GM19328 (cell line): ENCODE results near the gene LLGL2.
A peak's percentile ranks its signal among the peaks of the same experiment; 100 is the strongest.
"Not testable (repeated sequence)": the region's sequence is repeated elsewhere in the genome, so short reads cannot be mapped to it uniquely, and the experiment has no call there.

Source experiments
- ATAC-seq: cut with Tn5 transposase; IDR thresholded peaks from one replicate; pipeline ENCODE4 v1.9.1; 2021; ENCODE audit warnings: mild to moderate bottlenecking, moderate library complexity; ENCODE audit not compliant: unreplicated experiment

Gene LLGL2

DNA sequence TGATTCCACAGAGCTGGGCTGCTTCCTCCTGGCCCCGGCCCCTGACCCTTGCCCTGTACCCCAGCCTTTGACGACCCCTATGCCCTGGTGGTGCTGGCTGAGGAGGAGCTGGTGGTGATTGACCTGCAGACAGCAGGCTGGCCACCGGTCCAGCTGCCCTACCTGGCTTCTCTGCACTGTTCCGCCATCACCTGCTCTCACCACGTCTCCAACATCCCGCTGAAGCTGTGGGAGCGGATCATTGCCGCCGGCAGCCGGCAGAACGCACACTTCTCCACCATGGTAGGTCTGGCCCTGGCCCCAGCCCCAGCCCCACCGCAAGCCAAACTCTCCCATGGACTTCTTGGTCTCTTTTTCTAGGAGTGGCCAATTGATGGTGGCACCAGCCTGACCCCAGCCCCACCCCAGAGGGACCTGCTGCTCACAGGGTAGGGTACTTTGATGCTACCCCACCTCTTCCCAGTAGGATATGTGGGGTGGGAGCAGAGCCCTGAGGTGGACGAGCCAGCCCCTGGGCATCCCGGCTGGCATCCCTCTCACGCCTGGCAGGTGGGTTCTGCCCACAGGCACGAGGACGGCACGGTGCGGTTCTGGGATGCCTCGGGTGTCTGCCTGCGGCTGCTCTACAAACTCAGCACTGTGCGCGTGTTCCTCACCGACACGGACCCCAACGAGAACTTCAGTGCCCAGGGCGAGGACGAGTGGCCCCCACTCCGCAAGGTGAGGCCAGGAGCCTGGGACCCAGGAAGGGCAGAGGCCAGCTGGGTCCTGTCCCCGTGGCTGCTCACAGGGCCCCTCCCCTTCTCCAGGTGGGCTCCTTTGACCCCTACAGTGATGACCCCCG lies 43.1 kb downstream of the LLGL2 start:
- no peak for ATAC-seq

DNA sequence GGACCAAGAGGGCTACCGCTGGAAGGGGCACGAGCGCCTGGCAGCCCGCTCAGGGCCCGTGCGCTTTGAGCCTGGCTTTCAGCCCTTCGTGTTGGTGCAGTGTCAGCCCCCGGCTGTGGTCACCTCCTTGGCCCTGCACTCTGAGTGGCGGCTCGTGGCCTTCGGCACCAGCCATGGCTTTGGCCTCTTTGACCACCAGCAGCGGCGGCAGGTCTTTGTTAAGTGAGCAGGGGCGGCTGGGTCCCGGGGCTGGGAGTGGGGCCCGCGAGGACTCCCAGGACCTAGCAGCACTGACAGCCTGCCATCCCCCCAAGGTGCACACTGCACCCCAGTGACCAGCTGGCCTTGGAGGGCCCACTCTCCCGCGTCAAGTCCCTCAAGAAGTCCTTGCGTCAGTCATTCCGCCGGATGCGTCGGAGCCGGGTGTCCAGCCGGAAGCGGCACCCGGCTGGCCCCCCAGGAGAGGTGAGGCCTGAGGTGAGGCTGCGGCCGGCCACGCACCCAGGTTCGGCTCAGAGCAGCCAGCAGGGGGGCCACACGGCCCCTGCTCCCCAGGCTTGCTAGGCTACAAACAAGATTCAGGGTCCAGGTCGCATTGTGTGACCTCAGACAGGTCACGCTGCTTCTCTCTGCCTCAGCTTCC lies 44.7 kb downstream of the LLGL2 start:
- no peak for ATAC-seq

DNA sequence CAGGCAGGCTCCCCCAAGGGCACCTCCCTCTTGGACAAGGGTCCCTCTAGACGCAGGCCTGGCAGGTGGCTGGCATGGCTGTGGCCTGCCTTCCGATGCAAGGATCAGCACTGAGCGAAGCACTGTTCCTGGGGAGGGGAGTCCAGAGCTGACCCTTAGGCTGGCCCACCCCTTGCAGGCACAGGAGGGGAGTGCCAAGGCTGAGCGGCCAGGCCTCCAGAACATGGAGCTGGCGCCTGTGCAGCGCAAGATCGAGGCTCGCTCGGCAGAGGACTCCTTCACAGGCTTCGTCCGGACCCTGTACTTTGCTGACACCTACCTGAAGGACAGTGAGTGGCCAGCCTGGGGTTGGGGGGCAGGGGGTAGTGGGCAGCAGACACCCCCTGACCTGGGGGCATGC lies 45.3 kb downstream of the LLGL2 start:
- ATAC-seq, result no peak

DNA sequence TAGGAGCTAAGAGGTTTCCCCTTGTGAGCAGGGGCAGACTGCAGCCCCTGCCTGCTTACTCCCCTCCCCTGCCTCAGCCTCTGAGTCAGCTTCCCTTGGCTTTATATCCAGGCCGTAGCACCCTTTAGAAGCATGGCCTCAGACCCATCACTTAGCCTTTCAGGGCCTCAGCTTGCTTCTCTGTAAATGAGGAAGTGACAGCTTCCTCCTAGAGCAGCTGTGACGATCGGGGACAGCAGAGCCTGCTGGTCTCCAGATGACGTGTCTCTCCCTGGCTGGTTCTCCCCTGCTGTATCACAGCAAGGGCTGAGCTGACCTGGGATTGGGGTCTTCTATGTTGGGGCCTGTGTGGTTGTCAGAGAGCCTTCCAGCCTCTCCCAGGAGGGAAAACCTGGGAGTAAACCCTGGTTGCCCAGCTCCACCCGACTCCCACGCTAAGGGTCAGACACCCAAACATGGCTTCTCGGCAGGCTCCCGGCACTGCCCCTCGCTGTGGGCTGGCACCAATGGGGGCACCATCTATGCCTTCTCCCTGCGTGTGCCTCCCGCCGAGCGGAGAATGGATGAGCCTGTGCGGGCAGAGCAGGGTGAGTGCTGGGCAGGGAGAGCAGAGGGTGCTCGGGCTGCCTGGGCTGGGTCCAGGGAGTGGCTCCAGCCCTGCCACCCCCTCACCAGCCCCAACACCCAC lies 45.8 kb downstream of the LLGL2 start:
- ATAC-seq, result no peak

DNA sequence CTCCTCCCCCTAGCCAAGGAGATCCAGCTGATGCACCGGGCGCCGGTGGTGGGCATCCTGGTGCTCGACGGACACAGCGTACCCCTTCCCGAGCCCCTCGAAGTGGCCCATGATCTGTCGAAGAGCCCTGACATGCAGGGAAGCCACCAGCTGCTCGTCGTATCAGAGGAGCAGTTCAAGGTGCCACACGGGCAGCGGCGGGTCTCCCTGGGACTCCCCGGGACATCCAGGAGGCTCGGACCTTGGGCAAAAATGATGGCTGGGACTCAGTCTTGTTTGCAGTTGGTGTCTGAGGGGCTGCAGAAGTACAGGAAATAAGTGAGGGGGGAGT lies 46.4 kb downstream of the LLGL2 start:
- ATAC-seq, result no peak

DNA sequence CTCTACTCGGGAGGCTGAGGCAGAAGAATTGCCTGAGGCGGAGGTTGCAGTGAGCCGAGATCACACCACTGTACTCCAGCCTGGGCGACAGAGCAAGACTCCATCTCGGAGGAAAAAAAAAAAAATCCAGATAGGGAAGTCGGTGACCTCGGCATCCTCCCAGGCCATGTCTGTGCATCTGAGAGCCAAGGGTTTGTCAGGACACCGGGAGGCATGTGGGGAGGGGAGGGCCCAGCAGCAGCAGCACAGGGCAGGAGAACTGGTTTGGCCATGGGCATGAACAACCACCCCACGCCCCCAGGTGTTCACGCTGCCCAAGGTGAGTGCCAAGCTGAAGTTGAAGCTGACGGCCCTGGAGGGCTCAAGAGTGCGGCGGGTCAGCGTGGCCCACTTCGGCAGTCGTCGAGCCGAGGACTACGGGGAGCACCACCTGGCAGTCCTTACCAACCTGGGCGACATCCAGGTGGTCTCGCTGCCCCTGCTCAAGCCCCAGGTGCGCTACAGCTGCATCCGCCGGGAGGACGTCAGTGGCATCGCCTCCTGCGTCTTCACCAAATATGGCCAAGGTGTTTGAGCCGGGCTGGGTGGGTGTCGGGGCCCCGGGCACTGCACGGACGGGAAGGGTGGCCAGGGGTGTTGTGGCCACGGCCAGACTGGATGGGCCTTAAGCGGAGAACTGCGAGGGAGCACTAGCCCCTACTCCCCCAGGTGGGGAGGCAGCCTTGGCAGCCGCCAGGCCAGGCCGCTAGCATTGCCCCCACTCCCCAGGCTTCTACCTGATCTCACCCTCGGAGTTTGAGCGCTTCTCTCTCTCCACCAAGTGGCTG lies 47.4 kb downstream of the LLGL2 start:
- ATAC-seq, result no peak

DNA sequence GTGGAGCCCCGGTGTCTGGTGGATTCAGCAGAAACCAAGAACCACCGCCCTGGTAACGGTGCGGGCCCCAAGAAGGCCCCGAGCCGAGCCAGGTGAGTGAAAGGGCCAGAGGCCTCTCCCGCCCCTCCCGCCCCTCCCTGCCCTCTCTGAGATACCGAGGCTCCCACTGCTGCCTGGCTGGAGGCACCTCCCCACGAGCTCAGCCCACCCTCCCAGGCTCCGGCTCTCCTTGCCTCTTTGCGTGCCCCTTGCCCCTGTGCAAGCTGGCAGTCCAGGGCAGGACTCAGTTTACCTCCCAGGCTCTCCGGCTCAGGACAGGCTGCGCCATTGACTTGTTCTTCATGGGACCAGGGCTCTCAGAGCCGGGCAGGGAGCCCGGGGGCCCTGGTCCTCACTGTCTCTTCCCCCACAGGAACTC lies 48.1 kb downstream of the LLGL2 start:
- ATAC-seq, result no peak

DNA sequence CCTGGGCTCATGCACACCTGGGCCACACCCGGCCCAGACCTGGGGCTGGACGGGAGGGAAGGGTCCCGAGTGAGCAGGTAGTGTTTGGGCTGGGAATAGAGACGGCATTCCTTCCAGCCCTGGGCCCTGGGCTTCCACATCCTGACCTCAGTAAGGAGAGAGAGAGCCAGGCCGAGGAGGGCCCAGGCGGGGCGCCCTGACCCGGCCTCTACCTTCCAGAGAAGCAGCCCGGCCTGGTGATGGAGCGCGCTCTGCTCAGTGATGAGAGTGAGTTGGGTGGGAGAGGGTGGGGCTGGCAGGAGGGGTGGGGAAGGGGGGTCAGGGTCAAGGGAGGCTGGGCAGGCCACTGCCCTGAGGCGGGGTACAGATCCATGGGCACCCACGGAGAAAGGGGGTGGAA lies 48.5 kb downstream of the LLGL2 start:
- no peak for ATAC-seq

DNA sequence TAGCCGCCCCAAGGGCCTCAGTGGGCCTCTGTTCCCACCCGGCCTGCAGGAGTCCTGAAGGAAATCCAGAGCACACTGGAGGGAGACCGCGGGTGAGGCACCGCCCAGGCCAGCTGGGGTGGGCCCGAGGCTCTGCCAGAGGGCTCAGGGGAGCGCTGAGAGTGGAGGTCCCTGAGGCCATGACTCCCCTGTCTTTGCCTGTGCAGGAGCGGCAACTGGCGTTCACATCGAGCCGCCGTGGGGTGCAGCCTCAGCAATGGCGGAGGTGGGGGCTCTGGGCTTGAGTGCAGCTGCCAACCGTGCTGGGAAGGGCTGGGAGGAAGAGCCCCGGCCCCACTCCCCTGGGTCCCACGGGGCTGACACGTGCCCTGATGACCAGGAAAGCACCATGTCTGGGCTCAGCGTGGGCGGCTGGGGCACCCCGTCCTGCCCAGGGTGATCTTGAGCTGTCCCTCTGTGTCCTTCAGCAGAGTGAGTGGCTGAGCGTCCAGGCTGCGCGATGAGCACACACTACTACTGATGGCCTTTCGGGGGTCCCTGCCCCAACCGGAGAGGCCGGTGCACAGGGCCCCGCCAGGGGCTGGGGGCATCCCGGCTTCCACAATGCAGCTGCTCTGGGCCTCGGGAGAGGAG lies 49.0 kb downstream of the LLGL2 start:
- ATAC-seq, result no peak

DNA sequence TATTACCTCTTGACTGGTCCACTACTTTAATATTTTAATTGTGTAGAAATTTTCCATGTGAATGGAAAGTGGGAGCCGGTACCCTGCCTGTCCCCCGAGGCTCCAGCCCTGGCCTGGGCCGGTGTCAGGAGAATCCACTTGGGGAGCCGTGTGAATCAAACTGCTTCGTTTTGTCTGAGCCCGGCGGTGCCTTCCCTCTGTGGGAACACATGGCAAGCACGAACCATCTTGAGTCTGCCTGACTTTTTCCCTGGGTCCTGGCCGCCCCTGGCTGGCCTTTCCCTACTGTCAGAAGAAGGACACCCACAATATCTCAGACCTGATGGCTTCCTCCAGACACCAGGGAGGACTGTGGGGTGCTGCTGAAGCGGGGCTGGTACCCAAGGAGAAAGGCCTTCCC lies 49.7 kb downstream of the LLGL2 start:
- no peak for ATAC-seq

DNA sequence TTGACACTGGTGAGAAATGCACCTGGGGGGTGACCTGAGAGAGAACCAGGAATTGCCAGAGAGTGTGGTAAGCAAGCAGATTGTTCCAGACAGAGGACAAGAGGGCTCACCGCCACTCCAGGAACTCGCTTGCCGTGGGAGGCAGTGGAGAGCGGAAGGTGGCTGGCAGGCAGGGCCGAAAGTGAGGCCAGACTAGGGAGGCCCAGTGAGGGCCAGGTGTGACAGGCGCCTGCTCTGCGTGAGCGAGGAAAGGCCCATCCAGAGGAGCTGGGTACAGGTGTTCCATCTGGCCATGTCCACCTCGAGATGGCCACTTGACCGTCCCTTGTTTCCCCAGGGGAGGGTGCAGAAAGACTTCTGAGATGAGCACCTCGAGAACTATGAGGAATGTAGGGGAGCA lies 50.2 kb downstream of the LLGL2 start:
- no peak for ATAC-seq

DNA sequence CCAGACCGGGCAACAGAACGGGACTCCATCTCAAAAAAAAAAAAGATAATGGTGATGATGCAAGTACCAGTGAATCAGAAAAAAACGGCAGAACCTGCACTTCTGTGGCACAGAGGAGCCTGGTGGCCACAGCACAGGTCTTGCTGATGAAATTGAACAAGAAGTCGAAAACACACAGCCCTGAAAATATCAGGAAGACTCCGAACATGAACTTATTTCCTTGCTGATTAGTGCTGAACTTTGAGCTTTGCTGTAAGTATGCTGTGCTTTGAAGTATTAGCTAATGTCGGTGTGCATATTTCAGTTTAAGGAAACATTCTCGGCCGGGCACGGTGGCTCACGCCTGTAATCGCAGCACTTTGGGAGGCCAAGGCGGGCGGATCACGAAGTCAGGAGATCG lies 51.2 kb downstream of the LLGL2 start:
- no peak for ATAC-seq

DNA sequence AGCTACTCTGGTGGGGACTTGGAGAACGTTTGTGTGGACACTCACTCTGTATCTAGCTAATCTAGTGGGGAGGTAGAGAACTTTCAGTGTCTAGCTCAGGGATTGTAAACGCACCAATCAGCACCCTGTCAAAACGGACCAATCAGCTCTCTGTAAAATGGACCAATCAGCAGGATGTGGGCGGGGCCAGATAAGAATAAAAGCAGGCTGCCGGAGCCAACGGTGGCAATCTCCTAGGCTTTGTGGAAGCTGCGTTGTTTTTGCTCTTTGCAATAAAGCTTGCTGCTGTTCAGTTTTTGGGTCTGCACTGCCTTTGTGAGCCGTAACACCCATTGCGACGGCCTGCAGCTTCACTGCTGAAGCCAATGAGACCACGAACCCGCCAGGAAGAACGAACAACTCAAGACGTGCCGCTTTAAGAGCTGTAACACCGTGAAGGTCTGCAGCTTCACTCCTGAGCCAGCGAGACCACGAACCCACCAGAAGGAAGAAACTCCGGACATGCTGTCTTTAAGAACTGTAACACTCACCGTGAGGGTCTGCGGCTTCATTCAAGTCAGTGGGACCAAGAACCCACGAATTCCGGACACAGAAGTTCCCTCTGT lies 55.7 kb downstream of the LLGL2 start:
- ATAC-seq, result not testable (repeated sequence)

DNA sequence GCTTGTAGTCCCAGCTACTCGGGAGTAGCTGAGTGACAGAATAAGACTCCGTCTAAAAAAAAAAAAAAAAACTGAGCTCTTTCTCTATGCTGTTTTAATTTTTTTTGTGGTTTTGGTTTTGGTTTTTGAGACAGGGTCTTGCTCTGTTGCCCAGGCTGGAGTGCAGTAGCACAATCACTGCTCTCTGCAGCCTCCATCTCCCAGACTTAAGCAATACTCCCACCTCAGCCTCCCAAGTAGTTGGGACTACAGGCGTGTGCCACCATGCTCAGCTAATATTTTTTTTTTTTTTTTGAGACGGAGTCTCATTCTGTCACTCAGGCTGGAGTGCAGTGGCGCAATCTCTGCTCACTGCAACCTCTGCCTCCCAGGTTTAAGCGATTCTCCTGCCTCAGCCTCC lies 57.7 kb downstream of the LLGL2 start:
- ATAC-seq, result not testable (repeated sequence)

DNA sequence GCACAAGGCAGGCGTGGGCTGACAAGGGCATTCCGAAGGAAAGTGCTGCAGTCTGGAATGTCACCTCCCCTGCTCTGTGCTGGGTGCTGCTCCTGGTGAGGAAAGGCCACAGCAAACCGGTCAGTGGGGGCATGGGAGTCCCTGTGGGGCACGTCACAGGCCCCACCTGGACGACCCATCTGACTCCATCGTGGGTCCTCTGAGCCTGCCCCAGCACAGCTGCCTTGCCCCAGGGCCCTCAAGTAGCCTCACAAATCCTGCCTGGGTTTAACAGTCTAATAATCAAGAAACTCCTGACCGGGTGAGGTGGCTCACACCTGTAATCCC lies 59.3 kb downstream of the LLGL2 start:
- no peak for ATAC-seq

DNA sequence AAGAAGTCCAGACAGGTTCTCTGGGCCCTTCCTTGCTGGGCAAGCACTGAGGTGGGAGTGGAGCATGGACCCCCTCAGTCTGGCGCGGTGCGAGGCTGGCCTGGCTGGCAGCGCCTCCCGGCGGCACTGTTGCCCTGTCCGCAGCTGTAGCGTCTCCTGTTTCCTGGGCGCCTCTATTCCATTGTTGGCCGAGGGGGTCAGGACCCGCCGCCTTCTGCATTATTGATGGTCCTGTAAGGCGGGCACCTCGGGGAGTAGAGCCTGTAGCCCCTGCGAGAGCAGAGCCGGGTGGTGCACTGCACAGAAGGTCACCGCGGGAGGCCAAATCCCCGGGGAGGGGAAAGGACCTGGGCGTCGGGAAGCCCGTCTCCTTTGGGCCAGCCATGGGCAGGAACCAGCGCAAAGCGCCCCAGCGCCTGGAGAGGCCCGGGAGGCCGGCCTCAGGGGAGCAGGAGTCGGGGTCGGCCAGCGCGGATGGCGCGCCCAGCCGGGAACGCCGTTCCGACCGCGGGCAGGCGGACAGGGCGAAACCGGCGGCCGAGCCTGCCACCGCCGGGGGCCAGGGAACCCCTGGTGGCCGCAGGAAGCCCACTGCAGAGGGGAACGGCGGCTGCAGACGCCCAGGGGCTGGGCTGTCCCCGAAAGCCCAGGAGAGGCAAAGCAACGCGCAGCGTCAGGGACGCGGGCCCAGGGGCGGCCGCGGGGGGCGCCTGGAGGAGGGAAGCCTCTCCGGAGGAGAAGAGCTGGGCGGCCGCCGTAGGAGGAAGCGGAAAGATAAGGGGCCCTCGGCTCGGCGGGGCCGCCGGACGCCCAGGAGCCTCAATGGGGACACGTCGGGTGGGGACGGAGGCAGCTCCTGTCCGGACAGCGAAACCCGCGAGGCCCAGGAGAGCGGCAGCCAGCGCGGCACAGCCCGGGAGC lies 62.4 kb downstream of the LLGL2 start, which contains the start of gene MYO15B:
TSS of gene MYO15B (plus strand) at position 126 of the 921 bp plus-strand sequence. CDS start at position 384, 258 bp downstream.
- ATAC-seq, result no peak

DNA sequence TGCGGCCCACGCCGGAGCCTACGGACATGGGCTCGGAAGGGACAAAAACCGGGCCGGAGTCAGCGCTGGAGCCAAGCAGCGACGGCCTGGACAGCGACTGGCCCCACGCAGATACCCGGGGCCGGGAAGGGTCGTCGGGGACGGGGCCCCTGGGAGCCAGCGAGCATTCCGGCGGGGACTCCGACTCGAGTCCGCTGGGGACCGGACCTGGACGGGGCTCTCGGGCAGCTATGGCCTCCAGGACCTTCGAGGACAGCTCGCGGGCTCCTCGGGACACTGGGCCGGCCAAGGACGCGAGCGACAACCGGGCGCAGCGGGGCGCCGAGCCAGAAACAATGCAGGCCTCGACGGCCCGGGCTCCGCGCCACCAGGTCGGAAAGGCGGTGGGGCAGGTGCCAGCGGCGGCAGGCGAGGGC lies 63.1 kb downstream of the LLGL2 start:
- no peak for ATAC-seq

DNA sequence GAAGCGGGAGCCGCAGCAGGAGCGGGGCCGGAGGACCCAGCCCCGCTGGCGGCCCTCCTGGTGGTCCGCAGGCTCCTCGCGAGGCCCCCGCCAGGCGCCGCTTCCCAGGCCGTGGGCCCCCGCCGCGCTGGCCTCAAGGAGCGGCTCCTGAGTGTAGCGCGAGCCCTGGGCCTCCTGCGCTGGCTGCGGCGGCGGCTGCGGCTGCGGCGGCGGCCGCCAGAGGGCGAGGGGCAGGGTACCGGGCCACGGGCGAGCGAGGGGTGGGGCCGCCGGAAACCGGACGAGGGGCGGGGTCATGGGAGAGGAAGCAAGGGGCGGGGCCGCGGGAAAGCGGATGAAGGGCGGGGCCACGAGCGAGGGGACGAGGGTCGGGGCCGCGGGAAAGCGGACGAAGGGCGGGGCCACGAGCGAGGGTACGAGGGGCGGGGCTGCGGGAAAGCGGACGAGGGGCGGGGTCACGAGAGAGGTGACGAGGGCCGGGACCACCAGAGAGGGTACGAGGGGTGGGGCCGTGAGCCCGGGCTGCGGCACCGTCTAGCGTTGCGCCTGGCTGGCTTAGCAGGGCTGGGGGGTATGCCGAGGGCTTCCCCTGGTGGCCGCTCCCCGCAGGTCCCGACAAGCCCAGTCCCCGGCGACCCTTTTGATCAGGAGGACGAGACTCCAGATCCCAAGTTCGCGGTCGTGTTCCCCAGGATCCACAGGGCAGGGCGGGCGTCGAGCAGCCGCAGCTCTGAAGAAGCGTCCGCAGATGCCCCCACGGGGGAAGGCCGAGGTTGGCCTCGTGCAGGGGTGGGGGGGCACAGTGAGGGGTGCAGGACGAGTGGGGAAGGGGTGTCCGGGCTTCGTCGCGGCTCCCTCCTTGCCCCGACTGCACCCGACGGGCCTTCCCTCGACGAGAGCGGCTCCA lies 63.8 kb downstream of the LLGL2 start:
- ATAC-seq, result peak; percentile 79
